ENCODE results near the gene MARCHF3. TPM values are rescaled to one million over a fixed set of nuclear protein-coding genes. Genes with fewer than 3 reads are reported as not detected.

The MARCHF3 gene
- total RNA-seq, 4 donors from 2014 or later, result 1.9 to 5.3 (median 2.5) TPM

GRCh38 chr5:126883564-126884245 is 146.7 kb downstream of the MARCHF3 start:
- intact Hi-C loops (cut with DNase I), result no loop called here
- Histone ChIP-seq H3K36me3 (no peaks in the 10 kb centered on the region), H3K9me3 (no peaks in the 10 kb centered on the region), H3K4me1 (no peaks in the 10 kb centered on the region), H3K27me3 (no peaks in the 10 kb centered on the region), H3K27ac (no peak overlapping the region), H3K4me3 (no peak overlapping the region)
- no peak for DNase-seq
- 69 to 84% methylated on average over 2 of the region's 2 CpGs for WGBS, 2 donors
- TF ChIP-seq CTCF (IDR thresholded peaks at IDR 0.05), result no peak
- no peak for TF ChIP-seq POLR2A (IDR thresholded peaks at IDR 0.05)

GRCh38 chr5:126881821-126882600 is 148.3 kb downstream of the MARCHF3 start:
- Histone ChIP-seq H3K27ac (no peak overlapping the region), H3K9me3 (no peaks in the 10 kb centered on the region), H3K4me1 (no peaks in the 10 kb centered on the region), H3K4me3 (no peak overlapping the region), H3K36me3 (no peaks in the 10 kb centered on the region), H3K27me3 (no peaks in the 10 kb centered on the region)
- 73 to 90% methylated on average over 5 of the region's 5 CpGs for WGBS, 2 donors
- DNase-seq, result no peak
- no peak for TF ChIP-seq CTCF (IDR thresholded peaks at IDR 0.05)
- TF ChIP-seq POLR2A (IDR thresholded peaks at IDR 0.05), result no peak
- intact Hi-C loops (cut with DNase I), result no loop called here

GRCh38 chr5:126878634-126879033 is 151.7 kb downstream of the MARCHF3 start:
- WGBS, 2 donors, result 70 to 93% methylated on average over 2 to 4 of the region's 4 CpGs
- Histone ChIP-seq H3K4me3 (no peak overlapping the region), H3K4me1 (peaks cover 0 to 8% (median 0%) of the 10 kb centered on the region in 3 donors), H3K27me3 (no peaks in the 10 kb centered on the region), H3K27ac (no peak overlapping the region), H3K36me3 (no peaks in the 10 kb centered on the region), H3K9me3 (no peaks in the 10 kb centered on the region)
- TF ChIP-seq CTCF (IDR thresholded peaks at IDR 0.05) (no peak), POLR2A (IDR thresholded peaks at IDR 0.05) (no peak)
- DNase-seq, result no peak
- intact Hi-C loops (cut with DNase I), result no loop called here

- peaks cover 0 to 8% (median 0%) of the 10 kb centered on the region in 3 donors for H3K4me1 ChIP-seq
- intact Hi-C loops (cut with DNase I), result no loop called here
- WGBS, 2 donors, result 91% methylated on average over 12 of the region's 13 CpGs
- H3K36me3 ChIP-seq, result no peaks in the 10 kb centered on the region
- H3K27me3 ChIP-seq, result peaks cover 0 to under 1% (median 0%) of the 10 kb centered on the region in 4 donors
- no peak overlapping the region for H3K4me3 ChIP-seq
- H3K9me3 ChIP-seq, result no peaks in the 10 kb centered on the region
- H3K27ac ChIP-seq, result no peak overlapping the region
- TF ChIP-seq POLR2A (IDR thresholded peaks at IDR 0.05) (no peak), CTCF (IDR thresholded peaks at IDR 0.05) (no peak)
- DNase-seq, result no peak
Measured at GRCh38 chr5:126878085-126878484, 152.3 kb downstream of the MARCHF3 start.

GRCh38 chr5:126877602-126878001 is 152.8 kb downstream of the MARCHF3 start:
- no peaks in the 10 kb centered on the region for H3K36me3 ChIP-seq
- intact Hi-C loops (cut with DNase I), result no loop called here
- H3K27me3 ChIP-seq, result peaks cover 0 to 6% (median 0%) of the 10 kb centered on the region in 4 donors
- no peak for DNase-seq
- H3K4me1 ChIP-seq, result peaks cover 0 to 8% (median 0%) of the 10 kb centered on the region in 3 donors
- no peaks in the 10 kb centered on the region for H3K9me3 ChIP-seq
- H3K27ac ChIP-seq, result no peak overlapping the region
- no peak overlapping the region for H3K4me3 ChIP-seq
- TF ChIP-seq POLR2A (IDR thresholded peaks at IDR 0.05) (no peak), CTCF (IDR thresholded peaks at IDR 0.05) (no peak)
- 77 to 80% methylated on average over 6 to 7 of the region's 7 CpGs for WGBS, 2 donors
